ENCODE results near the gene MINDY4. TPM values are rescaled to one million over a fixed set of nuclear protein-coding genes. Genes with fewer than 3 reads are reported as not detected.

MINDY4 gene
- total RNA-seq, 1 donor, result 10.5 TPM

- Histone ChIP-seq H3K79me2 (ENCODE audit: insufficient read depth, low read length) (no peaks in the 10 kb centered on the region), H3K36me3 (ENCODE audit: insufficient read depth, low read length) (no peaks in the 10 kb centered on the region), H3K9me3 (ENCODE audit: low read depth, low read length) (no peaks in the 10 kb centered on the region), H3K27me3 (ENCODE audit: insufficient read depth, low read length) (no peaks in the 10 kb centered on the region), H2AFZ (ENCODE audit: low read length) (no peak overlapping the region), H4K20me1 (ENCODE audit: insufficient read depth, low read length) (no peaks in the 10 kb centered on the region), H3K4me2 (ENCODE audit: insufficient read depth, low read length) (no peak overlapping the region), H3K4me1 (ENCODE audit: insufficient read depth, low read length) (no peaks in the 10 kb centered on the region), H3K27ac (ENCODE audit: low read depth, low read length) (no peak overlapping the region), H3K4me3 (ENCODE audit: insufficient read depth, low read length) (no peak overlapping the region)
- no peak for TF ChIP-seq CTCF (IDR thresholded peaks at IDR 0.05; ENCODE audit: extremely low read depth, low read depth, low read length)
- DNase-seq (ENCODE audit: insufficient read length, low spot score, missing footprints), result no peak
Observed at GRCh38 chr7:30873656-30874055, 102.4 kb downstream of the MINDY4 start.

GRCh38 chr7:30874656-30875302 lies 103.6 kb downstream of the MINDY4 start:
- peaks cover 3% of the 10 kb centered on the region for H3K27me3 ChIP-seq (ENCODE audit: insufficient read depth, low read length)
- TF ChIP-seq CTCF (IDR thresholded peaks at IDR 0.05; ENCODE audit: extremely low read depth, low read depth, low read length), result no peak
- H2AFZ ChIP-seq (ENCODE audit: low read length), result no peak overlapping the region
- no peaks in the 10 kb centered on the region for H3K36me3 ChIP-seq (ENCODE audit: insufficient read depth, low read length)
- no peak overlapping the region for H3K4me2 ChIP-seq (ENCODE audit: insufficient read depth, low read length)
- no peak overlapping the region for H3K27ac ChIP-seq (ENCODE audit: low read depth, low read length)
- no peak for DNase-seq (ENCODE audit: insufficient read length, low spot score, missing footprints)
- no peaks in the 10 kb centered on the region for H3K9me3 ChIP-seq (ENCODE audit: low read depth, low read length)
- no peaks in the 10 kb centered on the region for H4K20me1 ChIP-seq (ENCODE audit: insufficient read depth, low read length)
- no peaks in the 10 kb centered on the region for H3K4me1 ChIP-seq (ENCODE audit: insufficient read depth, low read length)
- no peak overlapping the region for H3K4me3 ChIP-seq (ENCODE audit: insufficient read depth, low read length)
- H3K79me2 ChIP-seq (ENCODE audit: insufficient read depth, low read length), result no peaks in the 10 kb centered on the region

- H3K36me3 ChIP-seq (ENCODE audit: insufficient read depth, low read length), result no peaks in the 10 kb centered on the region
- peaks cover 4% of the 10 kb centered on the region for H3K4me1 ChIP-seq (ENCODE audit: insufficient read depth, low read length)
- H3K4me3 ChIP-seq (ENCODE audit: insufficient read depth, low read length), result no peak overlapping the region
- no peak for TF ChIP-seq CTCF (IDR thresholded peaks at IDR 0.05; ENCODE audit: extremely low read depth, low read depth, low read length)
- no peak for DNase-seq (ENCODE audit: insufficient read length, low spot score, missing footprints)
- H2AFZ ChIP-seq (ENCODE audit: low read length), result no peak overlapping the region
- no peak overlapping the region for H3K27ac ChIP-seq (ENCODE audit: low read depth, low read length)
- H3K79me2 ChIP-seq (ENCODE audit: insufficient read depth, low read length), result no peaks in the 10 kb centered on the region
- H3K9me3 ChIP-seq (ENCODE audit: low read depth, low read length), result no peaks in the 10 kb centered on the region
- no peak overlapping the region for H3K4me2 ChIP-seq (ENCODE audit: insufficient read depth, low read length)
- no peaks in the 10 kb centered on the region for H4K20me1 ChIP-seq (ENCODE audit: insufficient read depth, low read length)
- H3K27me3 ChIP-seq (ENCODE audit: insufficient read depth, low read length), result peaks cover 3% of the 10 kb centered on the region
Observed at GRCh38 chr7:30877015-30877769, 106.0 kb downstream of the MINDY4 start.

- no peaks in the 10 kb centered on the region for H4K20me1 ChIP-seq (ENCODE audit: insufficient read depth, low read length)
- no peaks in the 10 kb centered on the region for H3K79me2 ChIP-seq (ENCODE audit: insufficient read depth, low read length)
- H3K4me3 ChIP-seq (ENCODE audit: insufficient read depth, low read length), result no peak overlapping the region
- no peak for TF ChIP-seq CTCF (IDR thresholded peaks at IDR 0.05; ENCODE audit: extremely low read depth, low read depth, low read length)
- H3K36me3 ChIP-seq (ENCODE audit: insufficient read depth, low read length), result no peaks in the 10 kb centered on the region
- no peak overlapping the region for H3K27ac ChIP-seq (ENCODE audit: low read depth, low read length)
- H3K4me2 ChIP-seq (ENCODE audit: insufficient read depth, low read length), result no peak overlapping the region
- H3K9me3 ChIP-seq (ENCODE audit: low read depth, low read length), result no peaks in the 10 kb centered on the region
- no peak overlapping the region for H2AFZ ChIP-seq (ENCODE audit: low read length)
- no peak for DNase-seq (ENCODE audit: insufficient read length, low spot score, missing footprints)
- peaks cover 4% of the 10 kb centered on the region for H3K4me1 ChIP-seq (ENCODE audit: insufficient read depth, low read length)
- peaks cover 3% of the 10 kb centered on the region for H3K27me3 ChIP-seq (ENCODE audit: insufficient read depth, low read length)
Observed at GRCh38 chr7:30877993-30878392, 106.8 kb downstream of the MINDY4 start.
